ENCODE measurements around the gene TRAPPC2. TPM values are rescaled to one million over a fixed set of nuclear protein-coding genes. Genes with fewer than 3 reads are reported as not detected.

Gene TRAPPC2
- total and polyA plus RNA-seq, 9 of the 15 experiments (the other 6 are each of a cell fraction or from before 2014, with no cell fraction given), result 10.3 to 30.6 (median 18.6) TPM

GRCh38 chrX:13694359-13694758 is 40.1 kb downstream of the TRAPPC2 start:
- no peaks in the 10 kb centered on the region for H3K9me3 ChIP-seq (replicated peaks; ENCODE audit: control insufficient read depth, insufficient read depth, low read depth, low read length)
- WGBS (ENCODE audit: insufficient coverage, low coverage, missing lambda C conversion rate), result 75% methylated on average over 2 of the region's 2 CpGs
- FAIRE-seq, result no peak
- peak; percentile 32; the same call in 1 of the 2 replicates for TF ChIP-seq ATF7 (IDR thresholded peaks at IDR 0.05)
- TF ChIP-seq ZZZ3 (IDR thresholded peaks at IDR 0.05), result no peak
- peak; percentile 67 for TF ChIP-seq ATF3 (IDR thresholded peaks at IDR 0.05)
- no peak for TF ChIP-seq ATF3 (CRISPR knock-in tag; conservative IDR thresholded peaks at IDR 0.05)
- in situ Hi-C loops (cut with MboI), result no loop called here
- H3K79me2 ChIP-seq (ENCODE audit: control insufficient read depth, insufficient read depth, low read length), result peaks cover 95% of the 10 kb centered on the region
- no peak overlapping the region for H3K4me3 ChIP-seq
- no peak overlapping the region for H3K4me2 ChIP-seq (ENCODE audit: insufficient read depth, low read length)
- DNase-seq (ENCODE audit: extremely low read depth in 1 of 4, low spot score in 3 of 4), result no peak
- no peak overlapping the region for H3K9ac ChIP-seq (ENCODE audit: insufficient read depth in 1 of 2, low read depth in 2 of 2, low read length in 2 of 2)
- peaks cover 8 to 57% of the 10 kb centered on the region in 2 experiments for H3K4me1 ChIP-seq (replicated peaks in 1 of 2; ENCODE audit: control insufficient read depth in 2 of 2, insufficient read depth in 2 of 2, low read length in 2 of 2)
- no peak for ATAC-seq
- intact Hi-C loops (cut with micrococcal nuclease), result no loop called here
- H4K20me1 ChIP-seq (replicated peaks; ENCODE audit: control insufficient read depth, insufficient read depth, low read length), result peaks cover 27% of the 10 kb centered on the region; the same call in 1 of the 2 replicates
- H3K36me3 ChIP-seq (ENCODE audit: control insufficient read depth, insufficient read depth, low read length), result peaks cover 12% of the 10 kb centered on the region; the same call in 1 of the 3 replicates
- H3K27me3 ChIP-seq (ENCODE audit: control insufficient read depth in 2 of 2, insufficient read depth in 2 of 2, low read length in 2 of 2), result no peaks in the 10 kb centered on the region
- ChIA-PET CTCF (ENCODE audit: low intra/inter-chr PET ratio) (no interaction called here), POLR2A (interaction anchor here (0.8 kb wide), 1 partner anchor 334 kb away, joined by 4 read pairs; no protein-coding TSS in a partner anchor)
- H3K9me1 ChIP-seq (ENCODE audit: control insufficient read depth, insufficient read depth, low read length), result no peaks in the 10 kb centered on the region
- H2AFZ ChIP-seq (ENCODE audit: low read depth, low read length), result no peak overlapping the region
- no TSS peak for BruUV-seq (replicated peaks)
- no peak overlapping the region for H3K27ac ChIP-seq (ENCODE audit: extremely low read depth, low read depth, low read length)

Measured in K562 (cell line).